ENCODE data around the gene DVL1. TPM values are rescaled to one million over a fixed set of nuclear protein-coding genes. Genes with fewer than 3 reads are reported as not detected.

DVL1 gene
- total RNA-seq, 4 donors from 2014 or later: 84.4 to 174 (median 88.9) TPM

DNA sequence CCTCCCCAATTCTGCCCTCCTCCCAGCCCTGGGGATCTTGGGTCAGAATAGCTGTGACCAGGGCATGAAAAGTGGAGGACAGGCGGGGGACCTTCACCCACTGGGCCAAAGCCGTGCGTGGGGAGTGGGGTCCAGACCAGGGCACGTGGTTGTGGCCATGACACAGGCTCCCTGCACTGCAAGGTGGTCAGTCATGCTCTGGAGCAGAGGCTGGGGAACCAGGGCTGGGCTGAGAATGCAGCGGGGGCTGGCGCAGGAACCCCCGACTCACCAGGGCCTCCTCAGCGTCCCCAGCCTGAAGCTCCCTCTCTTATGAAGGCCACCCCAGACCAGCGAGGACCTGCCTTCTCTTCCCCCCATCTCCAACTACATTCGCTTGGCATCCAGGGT is 2.7 kb downstream of the DVL1 start:
- Histone ChIP-seq H3K27ac (peak overlapping the region in 1 of 4 donors; percentile 81), H3K9me3 (no peaks in the 10 kb centered on the region), H3K27me3 (no peaks in the 10 kb centered on the region), H3K4me3 (no peak overlapping the region), H3K4me1 (peaks cover 0 to 58% (median 32%) of the 10 kb centered on the region in 3 donors), H3K36me3 (peaks cover 0 to 11% of the 10 kb centered on the region in 2 donors)
- WGBS, 2 donors (ENCODE audit: low coverage in 1 of 2): no CpG with 5 or more reads among the region's 10 CpGs
- TF ChIP-seq, protein P1, sequence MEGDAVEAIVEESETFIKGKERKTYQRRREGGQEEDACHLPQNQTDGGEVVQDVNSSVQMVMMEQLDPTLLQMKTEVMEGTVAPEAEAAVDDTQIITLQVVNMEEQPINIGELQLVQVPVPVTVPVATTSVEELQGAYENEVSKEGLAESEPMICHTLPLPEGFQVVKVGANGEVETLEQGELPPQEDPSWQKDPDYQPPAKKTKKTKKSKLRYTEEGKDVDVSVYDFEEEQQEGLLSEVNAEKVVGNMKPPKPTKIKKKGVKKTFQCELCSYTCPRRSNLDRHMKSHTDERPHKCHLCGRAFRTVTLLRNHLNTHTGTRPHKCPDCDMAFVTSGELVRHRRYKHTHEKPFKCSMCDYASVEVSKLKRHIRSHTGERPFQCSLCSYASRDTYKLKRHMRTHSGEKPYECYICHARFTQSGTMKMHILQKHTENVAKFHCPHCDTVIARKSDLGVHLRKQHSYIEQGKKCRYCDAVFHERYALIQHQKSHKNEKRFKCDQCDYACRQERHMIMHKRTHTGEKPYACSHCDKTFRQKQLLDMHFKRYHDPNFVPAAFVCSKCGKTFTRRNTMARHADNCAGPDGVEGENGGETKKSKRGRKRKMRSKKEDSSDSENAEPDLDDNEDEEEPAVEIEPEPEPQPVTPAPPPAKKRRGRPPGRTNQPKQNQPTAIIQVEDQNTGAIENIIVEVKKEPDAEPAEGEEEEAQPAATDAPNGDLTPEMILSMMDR (IDR thresholded peaks at IDR 0.05): no peak
- TF ChIP-seq EP300 (IDR thresholded peaks at IDR 0.05) (no peak), POLR2AphosphoS5 (IDR thresholded peaks at IDR 0.05) (no peak), POLR2A (IDR thresholded peaks at IDR 0.05) (no peak)
- ATAC-seq: no peak

GRCh38 chr1:1345860-1346500 is 3.2 kb downstream of the DVL1 start:
- H3K9me3 ChIP-seq: no peaks in the 10 kb centered on the region
- WGBS, 2 donors (ENCODE audit: low coverage in 1 of 2): no CpG with 5 or more reads among the region's 12 CpGs
- H3K36me3 ChIP-seq: peaks cover 0 to 16% of the 10 kb centered on the region in 2 donors
- no peak for ATAC-seq
- no peak overlapping the region for H3K4me3 ChIP-seq
- H3K27ac ChIP-seq: peak overlapping the region in 2 of 4 donors; percentile 7 to 81
- no peak for TF ChIP-seq POLR2AphosphoS5 (IDR thresholded peaks at IDR 0.05)
- TF ChIP-seq EP300 (IDR thresholded peaks at IDR 0.05): no peak
- TF ChIP-seq POLR2A (IDR thresholded peaks at IDR 0.05): no peak
- TF ChIP-seq, protein P1 (IDR thresholded peaks at IDR 0.05): no peak
- peaks cover 0 to 54% (median 30%) of the 10 kb centered on the region in 3 donors for H3K4me1 ChIP-seq
- H3K27me3 ChIP-seq: no peaks in the 10 kb centered on the region

- no peak for ATAC-seq
- Histone ChIP-seq H3K27ac (peak overlapping the region in 2 of 4 donors; percentile 7 to 60), H3K36me3 (peaks cover 0 to 22% of the 10 kb centered on the region in 2 donors), H3K27me3 (no peaks in the 10 kb centered on the region), H3K4me1 (peaks cover 0 to 54% (median 30%) of the 10 kb centered on the region in 3 donors), H3K9me3 (no peaks in the 10 kb centered on the region), H3K4me3 (no peak overlapping the region)
- TF ChIP-seq, protein P1 (IDR thresholded peaks at IDR 0.05): no peak
- no peak for TF ChIP-seq POLR2A (IDR thresholded peaks at IDR 0.05)
- TF ChIP-seq POLR2AphosphoS5 (IDR thresholded peaks at IDR 0.05): no peak
- TF ChIP-seq EP300 (IDR thresholded peaks at IDR 0.05): no peak
- WGBS, 2 donors (ENCODE audit: low coverage in 1 of 2): 72% methylated on average over 3 of the region's 16 CpGs; no CpG with 5 or more reads in 1 of the 2 donors
Observed at GRCh38 chr1:1345384-1345783, 3.8 kb downstream of the DVL1 start.

DNA sequence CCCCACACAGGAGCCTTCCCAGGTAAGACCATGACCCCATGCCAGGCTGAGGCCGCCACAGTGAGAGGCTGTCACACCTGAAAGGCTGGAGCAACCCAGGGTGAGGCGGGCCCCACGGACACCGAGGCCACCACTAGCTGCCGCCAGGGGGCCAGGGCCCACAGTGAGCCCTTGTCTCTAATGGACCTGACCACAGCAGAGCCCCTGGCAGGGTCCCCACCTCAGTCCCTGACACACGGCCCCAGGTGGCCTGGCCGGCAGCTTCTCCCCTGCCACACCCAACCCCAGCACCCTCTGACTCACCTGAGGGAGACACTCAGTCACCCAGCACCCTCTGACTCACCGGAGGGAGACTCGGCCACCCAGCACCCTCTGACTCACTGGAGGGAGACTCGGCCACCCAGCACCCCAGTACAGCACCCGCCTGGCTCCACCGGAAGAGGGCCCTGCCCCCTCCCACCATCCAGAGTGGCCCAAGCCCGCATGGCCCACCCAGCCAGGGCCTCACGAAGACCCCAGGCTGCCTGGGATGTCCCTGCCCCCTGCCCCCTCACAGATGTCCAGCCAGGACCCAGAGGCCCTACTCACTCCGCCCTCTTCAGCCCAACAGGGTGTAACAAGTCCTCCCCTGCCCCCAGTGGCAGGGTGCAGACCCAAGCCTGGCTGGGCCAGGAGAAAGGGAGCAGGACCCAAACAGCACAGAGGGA is 4.4 kb downstream of the DVL1 start:
- Histone ChIP-seq H3K27me3 (no peaks in the 10 kb centered on the region), H3K36me3 (peaks cover 0 to 28% of the 10 kb centered on the region in 2 donors), H3K27ac (peak overlapping the region in 2 of 4 donors; percentile 7 to 60), H3K4me3 (no peak overlapping the region), H3K9me3 (no peaks in the 10 kb centered on the region), H3K4me1 (peaks cover 0 to 54% (median 30%) of the 10 kb centered on the region in 3 donors)
- TF ChIP-seq POLR2A (IDR thresholded peaks at IDR 0.05) (no peak), POLR2AphosphoS5 (IDR thresholded peaks at IDR 0.05) (no peak)
- TF ChIP-seq, protein P1 (IDR thresholded peaks at IDR 0.05): peak in 3 of 4 experiments; percentile 7 to 34 (median 27)
- WGBS, 2 donors (ENCODE audit: low coverage in 1 of 2): 40% methylated on average over 1 of the region's 15 CpGs; no CpG with 5 or more reads in 1 of the 2 donors
- ATAC-seq: no peak
